Measurements from ENCODE around the gene BBX. TPM values are rescaled to one million over a fixed set of nuclear protein-coding genes. Genes with fewer than 3 reads are reported as not detected.
A peak's percentile ranks its signal among the peaks of the same experiment; 100 is the strongest.

The BBX gene
- total RNA-seq, 2 donors from 2014 or later, result 57.4 to 74.5 TPM

DNA sequence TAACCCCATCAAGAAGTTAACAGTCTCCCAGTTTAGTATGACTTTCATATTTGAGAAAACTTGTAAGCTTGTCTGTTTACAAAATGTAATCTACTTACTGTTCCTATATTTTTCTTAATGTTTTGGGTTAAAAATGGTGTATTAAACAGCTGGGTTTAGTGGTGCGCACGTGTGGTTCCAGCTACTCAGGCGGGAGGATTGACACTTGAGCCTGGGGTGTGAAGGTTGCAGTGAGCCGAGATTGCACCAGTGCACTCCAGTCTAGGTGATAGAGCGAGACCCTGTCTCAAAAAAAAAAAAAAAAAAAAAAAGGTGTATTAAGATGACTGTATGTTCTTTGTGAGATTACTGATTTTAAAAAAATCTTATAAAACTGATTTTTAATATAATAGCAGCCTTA lies 69.3 kb downstream of the BBX start:
- Histone ChIP-seq H3K36me3 (no peaks in the 10 kb centered on the region), H3K27ac (no peak overlapping the region), H3K9me3 (no peaks in the 10 kb centered on the region), H3K4me3 (no peak overlapping the region), H3K27me3 (replicated peaks; ENCODE audit: insufficient read depth) (no peaks in the 10 kb centered on the region), H3K4me1 (ENCODE audit: control insufficient read depth in 1 of 2, low read depth in 2 of 2) (peaks cover 0 to 3% of the 10 kb centered on the region in 2 donors)
- TF ChIP-seq CTCF (IDR thresholded peaks at IDR 0.05), result no peak
- ATAC-seq (ENCODE audit: insufficient number of reproducible peaks, low FRiP score, low read depth) (no peak), DNase-seq (ENCODE audit: low spot score) (no peak)

GRCh38 chr3:107594870-107595269 lies 72.1 kb downstream of the BBX start:
- TF ChIP-seq CTCF (IDR thresholded peaks at IDR 0.05), result no peak
- no peak overlapping the region for H3K4me3 ChIP-seq
- H3K4me1 ChIP-seq (ENCODE audit: control insufficient read depth in 1 of 2, low read depth in 2 of 2), result peaks cover 0 to 13% of the 10 kb centered on the region in 2 donors
- no peaks in the 10 kb centered on the region for H3K9me3 ChIP-seq
- H3K27me3 ChIP-seq (replicated peaks; ENCODE audit: insufficient read depth), result no peaks in the 10 kb centered on the region
- DNase-seq (ENCODE audit: low spot score) (no peak), ATAC-seq (ENCODE audit: insufficient number of reproducible peaks, low FRiP score, low read depth) (no peak)
- H3K27ac ChIP-seq, result no peak overlapping the region
- no peaks in the 10 kb centered on the region for H3K36me3 ChIP-seq

- TF ChIP-seq CTCF (IDR thresholded peaks at IDR 0.05), result no peak
- ATAC-seq (ENCODE audit: insufficient number of reproducible peaks, low FRiP score, low read depth), result no peak
- DNase-seq (ENCODE audit: low spot score), result no peak
- Histone ChIP-seq H3K4me1 (ENCODE audit: control insufficient read depth in 1 of 2, low read depth in 2 of 2) (peaks cover 0 to 21% of the 10 kb centered on the region in 2 donors), H3K27ac (no peak overlapping the region), H3K9me3 (no peaks in the 10 kb centered on the region), H3K36me3 (no peaks in the 10 kb centered on the region), H3K27me3 (replicated peaks; ENCODE audit: insufficient read depth) (no peaks in the 10 kb centered on the region), H3K4me3 (no peak overlapping the region)
Measured at GRCh38 chr3:107596639-107597038, 73.9 kb downstream of the BBX start.

DNA sequence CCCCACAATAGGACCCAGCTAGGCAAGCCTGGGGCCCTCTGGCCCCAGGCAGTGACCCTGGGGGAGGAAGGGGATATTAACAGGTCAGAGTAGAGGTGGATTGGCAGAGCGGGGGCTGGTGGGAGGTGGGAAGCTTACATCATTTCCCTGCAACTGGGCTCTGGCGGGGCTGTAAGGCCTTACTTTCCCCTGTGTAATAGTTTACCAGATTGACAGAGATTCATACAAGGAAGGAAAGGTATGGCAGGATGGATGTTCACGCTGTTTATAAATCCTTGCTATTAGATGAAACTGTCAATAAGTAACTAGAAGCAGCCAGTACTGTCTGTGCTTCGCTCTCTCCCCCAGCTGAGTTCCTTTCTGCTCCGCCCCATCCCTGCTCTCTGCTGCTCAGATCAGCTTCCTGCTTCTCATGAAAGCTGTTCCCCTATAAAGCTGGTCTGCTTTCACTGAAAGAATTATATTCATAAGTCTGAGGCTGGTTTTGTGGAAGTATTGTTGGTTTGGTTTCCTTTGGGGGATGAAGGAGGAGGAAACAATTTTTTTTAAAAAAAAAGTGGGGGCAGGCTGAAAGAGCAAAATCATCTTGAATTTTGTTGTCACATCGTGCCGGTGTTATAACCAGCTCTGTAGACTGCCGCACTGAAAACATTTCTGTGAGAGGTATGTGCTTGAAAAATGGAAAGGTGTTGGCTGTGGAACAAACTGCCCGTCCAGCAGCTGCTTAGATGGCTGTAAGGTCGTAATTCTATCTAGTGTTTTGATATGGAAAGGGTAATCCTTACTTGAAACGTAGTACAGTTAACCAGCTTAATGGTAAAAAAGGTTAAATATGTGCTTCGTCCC lies 76.4 kb downstream of the BBX start:
- ATAC-seq (ENCODE audit: insufficient number of reproducible peaks, low FRiP score, low read depth) (peak; percentile 45), DNase-seq (ENCODE audit: low spot score) (no peak)
- no peaks in the 10 kb centered on the region for H3K27me3 ChIP-seq (replicated peaks; ENCODE audit: insufficient read depth)
- no peaks in the 10 kb centered on the region for H3K9me3 ChIP-seq
- peak overlapping the region; percentile 78 to 81 for H3K27ac ChIP-seq
- peak overlapping the region; percentile 66 for H3K4me3 ChIP-seq
- no peak for TF ChIP-seq CTCF (IDR thresholded peaks at IDR 0.05)
- peaks cover 3 to 25% of the 10 kb centered on the region in 2 donors for H3K4me1 ChIP-seq (ENCODE audit: control insufficient read depth in 1 of 2, low read depth in 2 of 2)
- H3K36me3 ChIP-seq, result no peaks in the 10 kb centered on the region

DNA sequence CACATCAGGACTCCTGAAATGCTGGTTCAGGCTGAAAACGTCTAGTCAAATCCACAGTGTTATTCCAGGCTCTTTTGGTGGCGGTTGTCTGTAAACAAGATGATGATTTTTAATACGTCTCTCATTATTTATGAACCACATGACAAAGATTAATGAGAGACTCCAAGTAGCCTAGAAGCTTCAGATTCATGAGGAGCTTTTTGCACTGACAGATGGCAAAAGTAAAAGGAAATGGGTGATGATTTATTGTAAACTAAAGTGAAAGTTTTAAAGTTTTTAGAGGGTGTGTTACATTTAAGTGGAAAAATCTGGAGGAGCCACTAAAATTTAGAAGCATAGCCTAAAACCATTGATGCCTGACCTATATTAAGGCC lies 77.0 kb downstream of the BBX start:
- Histone ChIP-seq H3K36me3 (no peaks in the 10 kb centered on the region), H3K9me3 (no peaks in the 10 kb centered on the region), H3K4me1 (ENCODE audit: control insufficient read depth in 1 of 2, low read depth in 2 of 2) (peaks cover 7 to 31% of the 10 kb centered on the region in 2 donors), H3K27me3 (replicated peaks; ENCODE audit: insufficient read depth) (no peaks in the 10 kb centered on the region), H3K27ac (peak overlapping the region; percentile 78 to 81), H3K4me3 (peak overlapping the region; percentile 66)
- DNase-seq (ENCODE audit: low spot score) (no peak), ATAC-seq (ENCODE audit: insufficient number of reproducible peaks, low FRiP score, low read depth) (no peak)
- TF ChIP-seq CTCF (IDR thresholded peaks at IDR 0.05), result no peak

All from thoracic aorta (tissue), 2 donors.